Stimulated activated naive CD8-positive, alpha-beta T cell treated with anti-CD3 and anti-CD28 coated beads, Interleukin-15, amount 100 ng/mL, for 72 hours (primary cell): Measurements from ENCODE around the gene STKLD1.
A peak's percentile ranks its signal among the peaks of the same experiment; 100 is the strongest.

Experiments
- ATAC-seq: fragments of 150-1000 bp; cut with Tn5 transposase; 2 replicates; pipeline ENCODE4 v1.10.0; 2021; ENCODE audit warnings: mild to moderate bottlenecking, moderate library complexity
- DNase-seq, 2 donors: peaks; one replicate each; pipeline ENCODE4 v3.0.0; 2021 to 2022
- H3K27ac Mint-ChIP-seq, 2 donors: one replicate each; pipeline ENCODE4 v1.8.0; 2022; ENCODE audit warnings: mild to moderate bottlenecking in 2 of 2, mixed read lengths in 2 of 2, moderate library complexity in 2 of 2
- H3K27me3 Mint-ChIP-seq: one replicate; pipeline ENCODE4 v1.8.0; 2022; ENCODE audit warnings: mixed read lengths
- H3K4me1 Mint-ChIP-seq: one replicate; pipeline ENCODE4 v1.8.0; 2022; ENCODE audit warnings: mild to moderate bottlenecking, mixed read lengths
- H3K4me3 Mint-ChIP-seq, 2 donors: one replicate each; pipeline ENCODE4 v1.8.0; 2022; ENCODE audit warnings: mild to moderate bottlenecking in 2 of 2, mixed read lengths in 2 of 2, moderate library complexity in 1 of 2
- H3K9me3 Mint-ChIP-seq, 2 donors: one replicate each; pipeline ENCODE4 v1.8.0; 2022; ENCODE audit warnings: mixed read lengths in 2 of 2

Gene STKLD1

GRCh38 chr9:133426011-133426410, 49.8 kb downstream of the STKLD1 start:
- peaks cover 27% of the 10 kb centered on the region for H3K4me1 Mint-ChIP-seq
- no peak for ATAC-seq
- DNase-seq = no peak

GRCh38 chr9:133427658-133428348, 51.6 kb downstream of the STKLD1 start:
- no peak overlapping the region for H3K27ac Mint-ChIP-seq
- H3K4me3 Mint-ChIP-seq = peak overlapping the region; percentile 64 to 68
- DNase-seq = no peak
- ATAC-seq = no peak
- peaks cover 9% of the 10 kb centered on the region for H3K4me1 Mint-ChIP-seq
- peaks cover 58% of the 10 kb centered on the region for H3K27me3 Mint-ChIP-seq
- H3K9me3 Mint-ChIP-seq = no peaks in the 10 kb centered on the region

More at GRCh38 chr9:133426011-133426410, 49.8 kb downstream of the STKLD1 start:
- Mint-ChIP-seq H3K9me3 (no peaks in the 10 kb centered on the region), H3K4me3 (no peak overlapping the region), H3K27ac (no peak overlapping the region), H3K27me3 (peaks cover 58% of the 10 kb centered on the region)

GRCh38 chr9:133428617-133429101, 52.5 kb downstream of the STKLD1 start:
- DNase-seq = no peak
- peaks cover 6% of the 10 kb centered on the region for H3K4me1 Mint-ChIP-seq
- ATAC-seq = peak; percentile 47
- no peaks in the 10 kb centered on the region for H3K9me3 Mint-ChIP-seq
- H3K4me3 Mint-ChIP-seq = peak overlapping the region; percentile 26 to 59
- H3K27ac Mint-ChIP-seq = no peak overlapping the region
- H3K27me3 Mint-ChIP-seq = peaks cover 58% of the 10 kb centered on the region

- Mint-ChIP-seq H3K9me3 (no peaks in the 10 kb centered on the region), H3K4me3 (peak overlapping the region in 1 of 2 donors; percentile 52), H3K27ac (no peak overlapping the region), H3K27me3 (peaks cover 54% of the 10 kb centered on the region), H3K4me1 (peaks cover 6% of the 10 kb centered on the region)
- ATAC-seq (peak; percentile 40), DNase-seq (no peak)
These were observed 53.0 kb downstream of the STKLD1 start for GRCh38 chr9:133429214-133429613.

- DNase-seq (peak in 1 of 2 donors; percentile 21), ATAC-seq (peak; percentile 48)
- no peak overlapping the region for H3K27ac Mint-ChIP-seq
- H3K27me3 Mint-ChIP-seq = peaks cover 49% of the 10 kb centered on the region
- H3K4me3 Mint-ChIP-seq = peak overlapping the region; percentile 52 to 76
- H3K9me3 Mint-ChIP-seq = no peaks in the 10 kb centered on the region
- peaks cover 6% of the 10 kb centered on the region for H3K4me1 Mint-ChIP-seq
These were observed 53.5 kb downstream of the STKLD1 start for GRCh38 chr9:133429641-133430161.

DNA sequence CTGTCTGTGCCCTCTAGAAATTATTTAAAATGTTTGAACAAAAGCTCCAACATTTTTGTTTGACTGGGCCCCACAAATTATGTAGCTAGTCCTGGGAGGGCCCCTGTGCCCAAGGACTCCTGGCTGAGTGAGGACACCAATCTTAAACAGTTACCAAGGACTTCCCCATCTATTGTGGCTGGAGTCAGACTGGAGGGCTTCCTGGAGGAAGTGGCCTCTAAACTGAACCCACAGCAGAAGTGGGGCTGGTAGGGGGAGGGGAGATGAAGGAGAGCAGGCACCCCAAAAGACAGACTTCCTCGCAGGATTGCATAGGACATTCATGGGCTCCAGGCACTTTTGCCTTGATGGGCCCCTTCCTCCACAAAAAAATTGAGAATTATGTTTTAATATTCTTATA, 54.1 kb downstream of the STKLD1 start:
- H3K27ac Mint-ChIP-seq = no peak overlapping the region

GRCh38 chr9:133433351-133433843, 57.2 kb downstream of the STKLD1 start:
- peaks cover 6% of the 10 kb centered on the region for H3K4me1 Mint-ChIP-seq

More for the DNA sequence above, 54.1 kb downstream of the STKLD1 start:
- Mint-ChIP-seq H3K9me3 (no peaks in the 10 kb centered on the region), H3K27me3 (peaks cover 44% of the 10 kb centered on the region), H3K4me3 (no peak overlapping the region), H3K4me1 (peaks cover 6% of the 10 kb centered on the region)
- no peak for ATAC-seq
- DNase-seq = no peak

GRCh38 chr9:133436681-133437080, 60.5 kb downstream of the STKLD1 start:
- H3K27me3 Mint-ChIP-seq = no peaks in the 10 kb centered on the region
- H3K4me3 Mint-ChIP-seq = no peak overlapping the region
- ATAC-seq = no peak
- peaks cover 7% of the 10 kb centered on the region for H3K4me1 Mint-ChIP-seq
- H3K9me3 Mint-ChIP-seq = no peaks in the 10 kb centered on the region
- DNase-seq = no peak
- H3K27ac Mint-ChIP-seq = no peak overlapping the region

More at GRCh38 chr9:133433351-133433843, 57.2 kb downstream of the STKLD1 start:
- Mint-ChIP-seq H3K9me3 (no peaks in the 10 kb centered on the region), H3K27ac (no peak overlapping the region), H3K27me3 (peaks cover 12% of the 10 kb centered on the region), H3K4me3 (no peak overlapping the region)
- ATAC-seq (no peak), DNase-seq (no peak)

DNA sequence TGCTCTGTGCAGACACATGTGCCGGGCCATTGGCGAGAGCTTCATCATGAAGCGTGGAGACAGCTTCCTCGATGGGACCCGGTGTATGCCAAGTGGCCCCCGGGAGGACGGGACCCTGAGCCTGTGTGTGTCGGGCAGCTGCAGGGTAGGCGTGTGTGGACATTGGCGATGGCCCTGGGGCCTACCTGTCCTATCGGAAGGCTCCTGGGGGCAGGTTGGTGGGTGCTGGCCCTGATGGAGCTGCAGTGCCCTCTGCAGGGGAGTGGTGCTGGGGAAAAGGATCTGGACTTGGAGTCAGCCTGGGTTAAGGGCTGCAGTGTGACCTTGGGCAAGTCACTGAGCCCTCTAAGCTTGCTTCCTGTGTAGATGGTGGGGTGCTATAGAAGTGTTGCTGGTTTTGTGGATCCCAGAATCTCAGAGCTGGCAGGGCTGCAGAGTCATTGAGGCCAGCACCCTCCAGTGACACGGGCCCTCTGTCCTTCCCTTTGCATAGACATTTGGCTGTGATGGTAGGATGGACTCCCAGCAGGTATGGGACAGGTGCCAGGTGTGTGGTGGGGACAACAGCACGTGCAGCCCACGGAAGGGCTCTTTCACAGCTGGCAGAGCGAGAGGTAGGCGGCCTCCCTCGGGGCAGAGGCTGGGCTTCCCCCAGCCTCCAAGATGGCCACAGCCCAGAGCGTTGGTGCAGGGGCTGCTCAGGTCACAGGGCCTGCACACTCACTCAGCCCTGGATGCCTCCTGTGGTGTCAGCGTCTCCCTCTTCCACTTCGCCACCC, 61.8 kb downstream of the STKLD1 start:
- Mint-ChIP-seq H3K27ac (peak overlapping the region in 1 of 2 donors; percentile 36), H3K27me3 (no peaks in the 10 kb centered on the region), H3K4me3 (no peak overlapping the region), H3K9me3 (no peaks in the 10 kb centered on the region), H3K4me1 (peaks cover 7% of the 10 kb centered on the region)
- DNase-seq = no peak
- ATAC-seq = peak; percentile 46

- DNase-seq (no peak), ATAC-seq (peak; percentile 77)
- Mint-ChIP-seq H3K9me3 (no peaks in the 10 kb centered on the region), H3K4me3 (no peak overlapping the region), H3K4me1 (peaks cover 7% of the 10 kb centered on the region), H3K27me3 (no peaks in the 10 kb centered on the region), H3K27ac (no peak overlapping the region)
These were observed 63.2 kb downstream of the STKLD1 start for GRCh38 chr9:133439337-133439736.

- no peak for ATAC-seq
- DNase-seq = no peak
- no peak overlapping the region for H3K4me3 Mint-ChIP-seq
- peaks cover 7% of the 10 kb centered on the region for H3K4me1 Mint-ChIP-seq
- H3K27ac Mint-ChIP-seq = peak overlapping the region in 1 of 2 donors; percentile 88
- H3K27me3 Mint-ChIP-seq = no peaks in the 10 kb centered on the region
- no peaks in the 10 kb centered on the region for H3K9me3 Mint-ChIP-seq
These were observed 64.7 kb downstream of the STKLD1 start for GRCh38 chr9:133440874-133441273.

GRCh38 chr9:133441571-133441970, 65.4 kb downstream of the STKLD1 start:
- Mint-ChIP-seq H3K27ac (peak overlapping the region in 1 of 2 donors; percentile 10), H3K4me3 (no peak overlapping the region), H3K9me3 (no peaks in the 10 kb centered on the region), H3K27me3 (no peaks in the 10 kb centered on the region), H3K4me1 (peaks cover 7% of the 10 kb centered on the region)
- DNase-seq (no peak), ATAC-seq (no peak)

- Mint-ChIP-seq H3K27me3 (no peaks in the 10 kb centered on the region), H3K9me3 (no peaks in the 10 kb centered on the region), H3K4me3 (no peak overlapping the region), H3K4me1 (peaks cover 7% of the 10 kb centered on the region), H3K27ac (no peak overlapping the region)
- ATAC-seq (no peak), DNase-seq (no peak)
These were observed 67.1 kb downstream of the STKLD1 start for GRCh38 chr9:133443248-133443647.

- no peak overlapping the region for H3K4me3 Mint-ChIP-seq
These were observed 67.8 kb downstream of the STKLD1 start for GRCh38 chr9:133443982-133444381.

DNA sequence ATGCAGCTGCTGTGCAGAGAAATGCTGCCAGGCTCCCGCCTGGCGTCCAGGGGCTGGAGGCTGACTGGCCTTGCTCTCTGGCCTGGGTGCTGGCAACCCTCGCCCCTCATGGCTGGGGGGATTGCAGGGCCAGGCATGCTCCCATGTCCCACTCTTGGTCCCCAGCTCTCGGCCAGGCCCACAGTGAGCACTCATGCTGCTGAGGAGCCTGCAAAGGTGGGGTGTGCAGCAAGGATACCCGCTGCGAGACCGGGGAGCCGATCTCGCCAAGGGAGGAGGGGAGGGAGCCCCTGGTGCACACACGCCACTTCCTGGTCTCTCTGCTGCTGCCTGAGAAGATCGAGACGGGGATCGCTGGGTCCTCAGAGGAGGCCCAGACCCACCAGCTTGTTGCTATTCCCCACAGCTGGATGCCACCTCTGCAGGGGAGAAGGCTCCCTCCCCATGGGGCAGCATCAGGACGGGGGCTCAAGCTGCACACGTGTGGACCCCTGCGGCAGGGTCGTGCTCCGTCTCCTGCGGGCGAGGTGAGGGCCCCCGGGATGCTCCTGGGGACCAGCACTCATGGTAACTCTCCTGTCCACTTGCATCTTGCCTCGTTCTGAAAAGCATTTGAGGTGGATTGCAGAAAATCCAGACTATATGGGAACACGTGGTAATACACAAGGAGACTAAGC, 69.3 kb downstream of the STKLD1 start:
- Mint-ChIP-seq H3K27me3 (no peaks in the 10 kb centered on the region), H3K9me3 (no peaks in the 10 kb centered on the region), H3K4me1 (no peaks in the 10 kb centered on the region), H3K4me3 (no peak overlapping the region), H3K27ac (no peak overlapping the region)
- ATAC-seq (no peak), DNase-seq (no peak)

More at GRCh38 chr9:133443982-133444381, 67.8 kb downstream of the STKLD1 start:
- Mint-ChIP-seq H3K9me3 (no peaks in the 10 kb centered on the region), H3K27ac (no peak overlapping the region), H3K27me3 (no peaks in the 10 kb centered on the region), H3K4me1 (peaks cover 7% of the 10 kb centered on the region)
- ATAC-seq (no peak), DNase-seq (no peak)
